ENCODE results near the gene LILRB3. TPM values are rescaled to one million over a fixed set of nuclear protein-coding genes. Genes with fewer than 3 reads are reported as not detected.
"Not testable (repeated sequence)": the region's sequence is repeated elsewhere in the genome, so short reads cannot be mapped to it uniquely, and the experiment has no call there.

Gene LILRB3
- total RNA-seq, 2 experiments from 2014 or later, result 1.1 to 1.3 TPM

- TF ChIP-seq CTCF (IDR thresholded peaks at IDR 0.05), result no peak
- intact Hi-C loops (cut with DNase I, micrococcal nuclease), result no loop called here
- Histone ChIP-seq H3K4me1 (ENCODE audit: insufficient read depth, low read length) (peaks cover 7% of the 10 kb centered on the region), H3K9me3 (ENCODE audit: control insufficient read depth in 1 of 2, insufficient read depth in 1 of 2, low read length in 2 of 2) (no peaks in the 10 kb centered on the region), H3K4me3 (ENCODE audit: low read length) (no peak overlapping the region), H3K36me3 (ENCODE audit: insufficient read depth, low read length) (no peaks in the 10 kb centered on the region), H3K27me3 (ENCODE audit: control insufficient read depth in 1 of 2, insufficient read depth in 2 of 2, low read length in 2 of 2) (peaks cover 0 to 2% of the 10 kb centered on the region in 2 experiments), H3K27ac (ENCODE audit: low read depth in 1 of 2, low read length in 2 of 2) (no peak overlapping the region)
- Mint-ChIP-seq H3K36me3 (ENCODE audit: low read depth) (no peaks in the 10 kb centered on the region), H3K4me1 (ENCODE audit: low read depth) (no peaks in the 10 kb centered on the region), H3K4me3 (no peak overlapping the region), H3K27ac (no peak overlapping the region), H3K27me3 (no peaks in the 10 kb centered on the region), H3K9me3 (no peaks in the 10 kb centered on the region)
- ChIA-PET POLR2A (no interaction called here), CTCF (no interaction called here)
- no peak for ATAC-seq (ENCODE audit: poor library complexity)
- DNase-seq, result no peak
These were observed 4.5 kb downstream of the LILRB3 start for GRCh38 chr19:54218259-54218658.

- H3K4me3 Mint-ChIP-seq; H3K9me3 Mint-ChIP-seq; H3K4me1 Mint-ChIP-seq (ENCODE audit: low read depth); H3K4me3 ChIP-seq (ENCODE audit: low read length); DNase-seq; H3K4me1 ChIP-seq (ENCODE audit: insufficient read depth, low read length); H3K36me3 Mint-ChIP-seq (ENCODE audit: low read depth); POLR2A ChIA-PET; H3K27me3 Mint-ChIP-seq; intact Hi-C loops (cut with DNase I, micrococcal nuclease); ATAC-seq (ENCODE audit: poor library complexity); H3K27ac Mint-ChIP-seq; H3K9me3 ChIP-seq (ENCODE audit: control insufficient read depth in 1 of 2, insufficient read depth in 1 of 2, low read length in 2 of 2); H3K27ac ChIP-seq (ENCODE audit: low read depth in 1 of 2, low read length in 2 of 2); H3K27me3 ChIP-seq (ENCODE audit: control insufficient read depth in 1 of 2, insufficient read depth in 2 of 2, low read length in 2 of 2); H3K36me3 ChIP-seq (ENCODE audit: insufficient read depth, low read length); CTCF ChIA-PET: not testable (repeated sequence)
These were observed 5.1 kb downstream of the LILRB3 start for GRCh38 chr19:54217517-54218247.

GRCh38 chr19:54216869-54217268, 5.9 kb downstream of the LILRB3 start:
- no peak for TF ChIP-seq CTCF (IDR thresholded peaks at IDR 0.05)
- Histone ChIP-seq H3K27me3 (ENCODE audit: control insufficient read depth in 1 of 2, insufficient read depth in 2 of 2, low read length in 2 of 2) (no peaks in the 10 kb centered on the region), H3K27ac (ENCODE audit: low read depth in 1 of 2, low read length in 2 of 2) (no peak overlapping the region), H3K36me3 (ENCODE audit: insufficient read depth, low read length) (no peaks in the 10 kb centered on the region), H3K4me3 (ENCODE audit: low read length) (no peak overlapping the region), H3K4me1 (ENCODE audit: insufficient read depth, low read length) (no peaks in the 10 kb centered on the region), H3K9me3 (ENCODE audit: control insufficient read depth in 1 of 2, insufficient read depth in 1 of 2, low read length in 2 of 2) (no peaks in the 10 kb centered on the region)
- no peak overlapping the region for H3K4me3 Mint-ChIP-seq
- CTCF ChIA-PET, result no interaction called here
- H3K9me3 Mint-ChIP-seq, result no peaks in the 10 kb centered on the region
- no peak overlapping the region for H3K27ac Mint-ChIP-seq
- no peaks in the 10 kb centered on the region for H3K36me3 Mint-ChIP-seq (ENCODE audit: low read depth)
- DNase-seq (no peak), ATAC-seq (ENCODE audit: poor library complexity) (no peak)
- intact Hi-C loops (cut with DNase I, micrococcal nuclease), result no loop called here
- POLR2A ChIA-PET, result no interaction called here
- H3K27me3 Mint-ChIP-seq, result no peaks in the 10 kb centered on the region
- no peaks in the 10 kb centered on the region for H3K4me1 Mint-ChIP-seq (ENCODE audit: low read depth)

- DNase-seq; POLR2A ChIA-PET; intact Hi-C loops (cut with DNase I, micrococcal nuclease): not testable (repeated sequence)
These were observed 8.1 kb downstream of the LILRB3 start for GRCh38 chr19:54214734-54215133.

GRCh38 chr19:54214217-54214616, 8.6 kb downstream of the LILRB3 start:
- H3K9me3 ChIP-seq (ENCODE audit: control insufficient read depth in 1 of 2, insufficient read depth in 1 of 2, low read length in 2 of 2); H3K27me3 Mint-ChIP-seq; H3K4me3 Mint-ChIP-seq; H3K27ac ChIP-seq (ENCODE audit: low read depth in 1 of 2, low read length in 2 of 2); H3K27ac Mint-ChIP-seq; H3K36me3 Mint-ChIP-seq (ENCODE audit: low read depth); DNase-seq; POLR2A ChIA-PET; CTCF ChIA-PET; H3K4me3 ChIP-seq (ENCODE audit: low read length); H3K27me3 ChIP-seq (ENCODE audit: control insufficient read depth in 1 of 2, insufficient read depth in 2 of 2, low read length in 2 of 2); H3K36me3 ChIP-seq (ENCODE audit: insufficient read depth, low read length); ATAC-seq (ENCODE audit: poor library complexity); intact Hi-C loops (cut with DNase I, micrococcal nuclease); H3K9me3 Mint-ChIP-seq: not testable (repeated sequence)
- H3K4me1 ChIP-seq (ENCODE audit: insufficient read depth, low read length), result peaks cover 23% of the 10 kb centered on the region
- peaks cover 20% of the 10 kb centered on the region for H3K4me1 Mint-ChIP-seq (ENCODE audit: low read depth)

More at GRCh38 chr19:54214734-54215133, 8.1 kb downstream of the LILRB3 start:
- H3K27ac Mint-ChIP-seq; H3K4me3 Mint-ChIP-seq; H3K9me3 ChIP-seq (ENCODE audit: control insufficient read depth in 1 of 2, insufficient read depth in 1 of 2, low read length in 2 of 2); H3K27me3 ChIP-seq (ENCODE audit: control insufficient read depth in 1 of 2, insufficient read depth in 2 of 2, low read length in 2 of 2); H3K27ac ChIP-seq (ENCODE audit: low read depth in 1 of 2, low read length in 2 of 2); H3K4me3 ChIP-seq (ENCODE audit: low read length); ATAC-seq (ENCODE audit: poor library complexity); H3K36me3 ChIP-seq (ENCODE audit: insufficient read depth, low read length); H3K9me3 Mint-ChIP-seq; H3K27me3 Mint-ChIP-seq; CTCF ChIA-PET; H3K36me3 Mint-ChIP-seq (ENCODE audit: low read depth): not testable (repeated sequence)
- H3K4me1 Mint-ChIP-seq (ENCODE audit: low read depth), result peaks cover 15% of the 10 kb centered on the region
- H3K4me1 ChIP-seq (ENCODE audit: insufficient read depth, low read length), result peaks cover 18% of the 10 kb centered on the region
